Measurements from ENCODE around the gene EHF.
A peak's percentile ranks its signal among the peaks of the same experiment; 100 is the strongest.

The EHF gene

DNA sequence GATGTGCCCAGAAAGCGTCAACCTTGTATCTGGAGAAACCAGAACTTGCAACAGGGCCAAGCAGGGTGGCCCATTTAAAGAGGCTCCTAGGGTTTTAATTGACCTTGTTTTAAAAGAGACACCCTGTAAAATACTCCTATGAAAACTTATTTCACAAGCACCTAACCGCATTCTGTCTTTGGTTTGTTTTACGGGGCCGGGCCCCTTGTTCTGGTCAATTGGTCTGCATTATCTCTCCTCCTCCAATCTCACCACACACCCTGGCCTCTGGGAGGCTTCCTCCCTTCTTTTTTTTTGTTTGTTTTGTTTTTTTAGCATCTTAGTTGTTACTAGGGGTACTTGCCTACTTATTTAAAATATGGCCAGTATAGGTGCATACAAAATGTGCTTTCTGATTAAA lies 4.7 kb downstream of the EHF start:
- DNase-seq (ENCODE audit: low spot score) = no peak

- DNase-seq (ENCODE audit: low spot score) = no peak
Observed at GRCh38 chr11:34626393-34626792, 5.5 kb downstream of the EHF start.

GRCh38 chr11:34627197-34627596 lies 6.3 kb downstream of the EHF start:
- DNase-seq (ENCODE audit: low spot score) = no peak

DNA sequence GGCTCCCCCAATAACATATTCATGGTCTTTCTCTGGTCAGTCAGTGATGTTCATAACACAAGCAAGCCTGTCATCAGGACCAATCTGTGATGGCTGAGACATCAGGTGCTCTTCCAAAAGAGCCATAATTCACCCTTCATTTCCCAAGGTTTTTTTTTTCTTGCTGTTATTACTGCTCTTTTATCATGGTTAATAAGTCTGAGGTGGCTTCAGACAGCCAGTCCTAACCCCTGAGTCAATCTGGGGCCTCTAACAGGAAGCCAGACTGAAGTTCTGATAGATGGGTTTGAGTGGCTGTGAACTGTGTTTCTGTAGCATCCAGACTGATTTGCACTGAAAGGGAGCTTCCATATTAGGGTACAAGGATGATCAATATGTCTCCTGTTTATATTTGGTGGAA lies 8.8 kb downstream of the EHF start:
- DNase-seq (ENCODE audit: low spot score) = no peak

DNA sequence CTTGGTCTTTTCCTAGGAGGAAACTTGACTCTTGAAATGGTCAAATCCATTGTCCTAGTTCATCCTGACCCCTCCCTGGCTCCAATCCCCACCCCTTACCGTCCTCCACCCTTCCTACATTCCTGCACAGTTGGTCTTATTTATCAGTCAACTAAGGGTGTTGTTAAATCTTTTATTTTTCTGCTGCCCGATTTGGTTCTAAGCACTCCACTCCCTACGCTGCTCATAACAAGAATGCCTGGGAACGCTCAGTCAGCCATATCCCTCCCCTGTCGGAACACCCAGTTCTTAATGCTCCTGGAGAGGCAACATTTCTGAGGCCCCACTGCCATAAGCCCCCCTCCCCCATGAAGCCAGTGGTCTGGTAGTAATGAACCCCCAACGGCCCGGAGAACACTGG lies 9.7 kb downstream of the EHF start:
- no peak for DNase-seq (ENCODE audit: low spot score)

DNA sequence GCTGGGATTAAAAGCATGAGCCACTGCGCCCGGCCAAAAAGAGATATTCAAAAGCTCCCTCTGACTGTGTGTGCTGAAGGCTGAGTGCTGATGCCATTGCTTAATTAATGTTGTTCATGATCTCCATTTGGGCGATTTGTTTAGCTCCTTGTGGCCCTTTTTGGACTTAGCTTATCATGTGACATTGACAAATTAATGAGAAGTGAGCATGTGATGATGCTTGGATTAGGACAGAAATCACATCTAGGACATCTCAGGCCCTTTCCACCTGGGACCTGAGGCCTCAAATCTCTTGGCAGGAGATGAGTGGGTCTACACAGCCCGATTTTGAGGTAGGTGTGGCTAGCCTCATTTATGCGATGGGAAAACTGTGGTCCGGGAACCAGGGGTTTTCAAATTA lies 10.4 kb downstream of the EHF start:
- DNase-seq (ENCODE audit: low spot score) = no peak

DNA sequence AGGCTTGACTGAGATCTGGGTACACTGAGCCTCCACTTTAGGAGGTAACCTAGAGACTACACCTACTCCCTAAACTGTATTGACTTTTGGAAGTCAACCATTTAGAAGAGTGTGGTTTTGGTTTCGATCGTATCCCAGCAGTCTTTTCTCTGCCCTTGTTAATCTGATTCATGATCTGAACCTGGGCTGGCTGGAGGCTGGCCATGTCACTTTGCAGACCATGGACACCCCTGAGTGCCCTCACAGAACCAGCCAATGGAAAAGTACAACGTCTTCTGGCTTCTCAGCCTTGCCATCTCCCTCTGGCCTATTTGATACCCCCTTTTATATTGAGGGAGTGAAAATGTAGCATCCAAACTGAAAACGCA lies 10.8 kb downstream of the EHF start:
- DNase-seq (ENCODE audit: low spot score) = no peak

GRCh38 chr11:34632105-34632791 lies 11.4 kb downstream of the EHF start:
- peak; percentile 24 for DNase-seq (ENCODE audit: low spot score)

DNA sequence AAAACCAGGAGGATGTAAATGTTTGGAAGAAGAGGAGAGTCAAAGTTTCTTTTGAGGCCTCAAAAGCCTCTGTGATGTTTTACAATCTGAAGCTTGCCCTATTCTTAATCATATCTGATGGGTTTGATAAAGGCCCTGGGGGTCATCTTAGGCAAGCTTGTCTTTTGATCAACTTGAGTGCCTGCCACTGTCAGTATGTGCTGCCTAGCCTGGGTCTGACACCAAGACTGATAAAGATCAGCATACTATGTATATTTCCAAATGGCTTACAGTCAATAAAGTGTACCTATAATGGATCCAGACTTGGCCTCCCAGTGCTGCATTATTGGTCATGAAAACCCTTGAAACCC lies 12.7 kb downstream of the EHF start:
- no peak for DNase-seq (ENCODE audit: low spot score)

DNA sequence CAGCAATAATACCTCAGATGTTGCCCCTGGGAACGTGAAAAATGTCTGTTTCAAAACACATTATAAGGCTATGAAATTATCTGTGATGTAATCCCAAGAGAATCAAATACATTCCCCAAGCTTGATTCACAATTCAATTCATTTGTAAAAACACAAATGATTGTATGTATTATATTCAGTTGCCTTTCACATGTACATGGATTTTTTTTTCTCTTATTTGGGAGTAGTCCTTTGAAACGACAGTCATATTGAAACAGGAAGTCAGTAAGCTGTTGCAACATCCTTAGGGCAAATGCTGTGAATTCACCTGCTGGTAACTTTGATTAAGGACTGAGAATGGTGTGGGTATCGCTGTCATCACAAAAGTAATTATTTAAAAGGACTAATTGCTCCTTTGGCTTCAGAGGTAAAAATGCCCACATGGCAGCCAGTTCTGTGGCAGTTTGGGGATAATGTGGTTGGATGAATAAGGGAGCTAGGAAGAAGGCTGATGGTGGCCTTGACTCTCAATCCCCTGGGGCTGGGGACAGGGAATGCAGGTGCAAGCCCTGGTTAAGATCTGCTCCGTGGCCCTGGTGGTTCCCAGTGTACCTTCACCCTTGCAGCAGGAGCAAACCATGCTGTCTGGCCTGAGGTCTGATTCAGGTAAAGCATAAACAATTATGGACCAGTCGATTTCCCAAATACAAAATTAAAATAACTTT lies 13.2 kb downstream of the EHF start:
- peak; percentile 21 for DNase-seq (ENCODE audit: low spot score)

- DNase-seq (ENCODE audit: low spot score) = no peak
Observed at GRCh38 chr11:34634694-34635062, 13.8 kb downstream of the EHF start.

DNA sequence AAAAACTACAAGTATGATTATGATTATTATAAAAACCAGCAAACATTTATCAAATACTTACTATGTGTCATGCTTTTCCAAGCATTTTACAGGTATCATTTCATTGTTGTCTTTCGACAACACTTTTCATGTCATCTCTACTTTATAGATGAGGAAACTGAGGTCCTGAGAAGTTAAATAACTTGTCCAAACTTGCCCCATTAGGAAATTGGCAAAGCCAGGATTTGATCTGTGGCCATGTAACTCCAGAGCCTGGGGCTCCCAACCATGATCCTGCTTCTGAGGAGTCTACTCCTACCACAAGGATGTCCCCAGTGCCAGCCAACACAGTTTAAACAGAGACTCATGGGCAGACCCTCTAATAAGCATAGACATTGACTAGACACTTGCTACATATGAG lies 15.2 kb downstream of the EHF start:
- DNase-seq (ENCODE audit: low spot score) = no peak

DNA sequence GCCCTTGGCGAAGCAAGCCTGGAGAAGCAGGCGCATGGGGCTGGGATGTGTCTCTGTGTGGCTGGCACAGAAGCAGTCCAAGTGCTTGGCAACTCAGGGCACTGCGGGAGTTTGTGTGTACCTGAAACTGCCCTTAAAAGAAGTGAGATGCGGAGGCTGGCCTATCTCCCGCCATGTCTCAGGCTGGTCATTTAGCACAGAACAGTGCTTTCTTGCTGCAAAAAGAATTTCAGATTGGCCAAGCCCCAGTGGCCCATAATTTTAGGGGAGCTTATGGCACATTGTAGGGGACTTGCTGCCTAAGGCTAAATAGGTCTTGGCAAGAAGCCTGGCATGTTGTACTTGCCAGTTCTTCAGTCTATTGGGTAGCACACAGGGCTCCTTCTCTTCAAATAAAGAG lies 16.4 kb downstream of the EHF start:
- no peak for DNase-seq (ENCODE audit: low spot score)

DNA sequence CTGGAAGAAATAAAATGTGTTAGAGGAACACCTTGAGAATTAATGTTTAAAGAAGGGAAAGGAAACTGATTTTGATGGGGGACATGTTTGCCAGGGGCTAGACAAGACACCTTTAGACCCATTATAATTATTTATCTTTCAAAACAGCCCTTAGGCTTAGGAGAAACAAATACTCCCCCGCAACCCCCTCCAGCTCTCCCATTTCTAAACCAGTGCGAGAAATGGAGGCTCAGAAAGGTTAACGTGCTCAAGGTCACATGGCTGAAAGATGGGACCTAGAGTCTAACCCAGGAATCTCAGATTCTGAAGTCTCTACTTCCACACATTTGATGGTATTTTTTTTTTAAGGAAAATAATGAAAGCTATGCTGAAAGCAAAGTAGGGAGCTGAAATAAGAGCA lies 18.0 kb downstream of the EHF start:
- DNase-seq (ENCODE audit: low spot score) = no peak

DNA sequence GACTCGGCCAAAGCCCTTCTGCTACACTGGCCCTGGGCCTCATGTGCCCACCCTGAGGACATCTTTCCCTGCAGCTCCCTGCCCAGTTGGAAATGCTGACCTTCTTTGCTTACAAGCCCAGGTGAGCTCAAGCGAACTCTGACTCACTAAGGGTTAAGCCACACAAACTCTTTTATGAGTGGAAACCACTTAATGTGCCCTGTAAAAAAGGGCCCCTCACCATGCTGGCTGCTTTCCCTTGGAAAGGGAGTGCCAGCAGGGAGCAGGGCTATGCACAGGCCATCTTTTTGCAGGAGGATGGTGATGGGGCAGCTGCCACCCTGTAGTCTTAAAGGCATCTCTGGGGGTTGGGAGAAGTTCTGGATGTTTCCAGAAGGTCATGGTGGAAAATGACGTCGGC lies 18.7 kb downstream of the EHF start:
- DNase-seq (ENCODE audit: low spot score) = no peak

DNA sequence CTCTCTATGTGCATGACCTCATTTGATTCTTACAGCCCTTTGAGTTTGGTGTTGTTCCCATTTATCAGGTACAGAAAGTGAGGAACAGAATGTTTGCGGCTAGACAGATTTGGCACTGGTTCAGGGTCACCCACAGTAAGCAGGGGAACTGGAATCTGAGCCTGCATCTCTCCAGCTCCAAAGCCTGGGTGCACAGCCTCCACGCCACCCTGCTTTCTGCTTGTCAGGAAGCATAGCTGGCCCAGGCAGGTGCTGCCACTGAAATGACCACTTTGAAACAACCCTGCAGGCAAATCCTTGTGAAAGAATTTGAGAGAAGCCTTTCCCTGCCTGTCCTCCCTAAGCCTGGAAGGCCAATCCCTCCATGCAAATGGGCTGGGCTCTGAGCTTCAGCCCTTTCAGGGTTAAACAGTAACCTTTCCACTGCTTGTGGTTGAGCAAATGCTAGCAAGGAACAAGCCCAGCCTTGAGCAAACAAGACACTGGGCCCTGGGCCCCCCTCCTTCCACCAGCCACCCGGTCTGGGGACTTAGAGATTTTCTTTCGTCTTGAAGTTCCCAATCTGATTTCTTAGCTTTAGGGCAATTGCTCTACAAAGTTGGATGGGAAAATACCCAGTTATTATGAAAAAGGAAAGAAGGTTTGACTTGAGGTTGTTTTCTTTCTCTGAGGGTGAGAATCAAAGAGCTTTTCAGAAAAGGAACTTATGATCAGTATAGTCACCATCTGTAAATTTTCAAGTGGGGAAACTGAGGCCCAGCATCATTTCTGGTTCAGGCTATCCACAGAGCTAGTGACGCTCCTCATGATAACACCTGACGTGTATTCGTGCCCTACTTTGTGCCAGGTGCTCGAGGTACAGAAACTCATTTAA lies 19.4 kb downstream of the EHF start:
- DNase-seq (ENCODE audit: low spot score) = no peak

GRCh38 chr11:34640924-34641275 lies 20.0 kb downstream of the EHF start:
- no peak for DNase-seq (ENCODE audit: low spot score)

GRCh38 chr11:34641456-34641855 lies 20.6 kb downstream of the EHF start:
- no peak for DNase-seq (ENCODE audit: low spot score)

DNA sequence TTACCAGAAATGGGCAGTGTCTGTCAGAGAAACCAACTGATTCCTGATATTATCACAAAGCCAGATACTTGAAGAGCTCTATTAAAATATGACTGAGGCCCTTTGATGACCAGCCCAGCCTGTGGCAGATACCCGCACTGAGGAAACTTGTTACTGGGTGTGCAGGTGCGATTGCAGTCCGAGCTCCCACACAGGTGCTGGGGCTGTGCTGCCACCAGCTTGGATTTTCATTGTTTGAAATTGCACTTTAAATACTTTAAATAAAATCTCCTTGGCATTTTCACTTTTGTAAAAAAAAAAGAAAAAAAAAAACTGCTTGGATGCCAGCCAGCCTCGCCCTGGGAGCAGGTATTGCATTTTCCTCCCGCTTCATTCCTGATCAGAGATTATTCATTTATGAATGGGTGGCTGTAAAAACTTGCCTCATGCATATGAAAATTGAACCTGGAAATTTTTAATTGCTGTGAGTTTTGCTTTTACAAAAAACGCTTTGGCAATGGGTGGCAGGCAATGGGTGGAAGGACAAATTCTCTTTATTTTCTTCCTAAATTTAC lies 21.2 kb downstream of the EHF start:
- DNase-seq (ENCODE audit: low spot score) = no peak

DNA sequence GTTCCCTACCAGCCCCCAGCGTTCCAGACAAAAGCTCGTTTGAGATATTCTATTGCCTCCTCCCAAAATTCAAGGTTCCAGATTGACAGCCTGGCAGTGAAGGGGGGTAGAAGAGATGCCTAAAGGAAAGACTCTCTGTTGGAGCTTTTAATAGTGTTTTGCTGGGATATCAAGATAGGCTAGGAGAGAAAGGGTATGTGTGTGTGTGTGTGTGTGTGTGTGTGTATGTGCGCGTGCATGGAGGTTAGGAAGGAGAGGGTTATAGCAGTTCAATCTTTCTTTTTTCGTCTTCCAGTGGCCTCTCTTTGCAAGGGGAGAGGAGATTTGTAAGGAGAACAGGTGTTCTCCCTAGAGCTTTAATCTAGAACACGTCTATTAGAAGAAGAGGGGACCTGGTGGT lies 22.0 kb downstream of the EHF start:
- DNase-seq (ENCODE audit: low spot score) = no peak

DNA sequence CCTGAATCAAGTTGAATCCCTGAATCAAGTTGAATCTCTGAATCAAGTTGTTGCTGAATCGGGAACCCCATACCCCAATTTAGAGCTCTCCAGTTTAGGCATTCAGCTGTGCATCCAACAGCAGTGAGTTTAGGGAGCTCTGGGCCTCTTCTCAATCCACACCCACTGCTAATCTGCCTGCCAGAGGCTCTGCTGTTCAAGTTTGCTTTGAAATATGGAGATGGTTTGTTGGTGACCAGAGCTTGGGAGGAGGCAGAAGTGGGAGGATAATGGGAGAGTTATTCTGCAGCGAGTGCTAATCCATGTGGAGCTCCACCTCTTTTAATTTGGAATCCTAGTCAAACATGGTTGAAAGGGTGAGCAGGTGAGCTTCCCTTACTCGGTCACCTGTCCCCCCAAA lies 22.4 kb downstream of the EHF start:
- DNase-seq (ENCODE audit: low spot score) = no peak

GRCh38 chr11:34643846-34644245 lies 23.0 kb downstream of the EHF start:
- no peak for DNase-seq (ENCODE audit: low spot score)
